Adrenal gland (tissue), 5 donors: ENCODE data around the gene GALNT10.

ENCODE experiments used
- POLR2A ChIP-seq, 2 donors: fragments of 450-650 bp; IDR thresholded peaks; one replicate each; pipeline ENCODE4 v1.6.1; 2017; ENCODE audit warnings: antibody characterized with exemption in 2 of 2, mild to moderate bottlenecking in 2 of 2, moderate library complexity in 1 of 2
- TF ChIP-seq, protein P1 (sequence below), 6 experiments: fragments of 450-650 bp in 4 of 6; fragments of 200-600 bp in 2 of 6; sonication (generic) in 1 of 6; IDR thresholded peaks; 1 replicate in 5 of 6; 2 replicates in 1 of 6; pipeline versions ENCODE4 v1.5.1 to v1.8.0; 2016 to 2021; ENCODE audit warnings: antibody characterized with exemption in 6 of 6, mild to moderate bottlenecking in 2 of 6, moderate library complexity in 1 of 6
- donor health status: DM: no; HTN: no; CAD: no.

DNA sequence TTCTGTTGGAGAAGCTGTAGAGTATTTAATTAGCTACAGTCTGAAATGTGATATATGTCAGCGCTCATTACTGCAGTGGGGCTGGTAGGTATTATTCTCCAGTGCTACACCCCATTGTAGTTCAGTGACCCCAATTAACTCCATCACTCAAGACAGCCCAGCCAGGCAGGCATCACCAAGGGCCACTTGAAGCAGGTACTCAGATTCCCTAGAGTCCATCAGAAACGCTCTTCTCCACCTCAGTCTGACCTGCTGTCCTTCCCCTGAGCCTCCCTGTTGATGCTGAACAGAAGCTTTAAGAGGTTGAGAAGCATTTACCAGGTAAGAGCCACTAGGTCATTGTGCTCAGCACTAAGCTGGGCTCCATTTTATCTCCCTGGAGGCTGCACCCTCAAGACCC lies 71.8 kb downstream of the GALNT10 start:
- TF ChIP-seq, protein P1, sequence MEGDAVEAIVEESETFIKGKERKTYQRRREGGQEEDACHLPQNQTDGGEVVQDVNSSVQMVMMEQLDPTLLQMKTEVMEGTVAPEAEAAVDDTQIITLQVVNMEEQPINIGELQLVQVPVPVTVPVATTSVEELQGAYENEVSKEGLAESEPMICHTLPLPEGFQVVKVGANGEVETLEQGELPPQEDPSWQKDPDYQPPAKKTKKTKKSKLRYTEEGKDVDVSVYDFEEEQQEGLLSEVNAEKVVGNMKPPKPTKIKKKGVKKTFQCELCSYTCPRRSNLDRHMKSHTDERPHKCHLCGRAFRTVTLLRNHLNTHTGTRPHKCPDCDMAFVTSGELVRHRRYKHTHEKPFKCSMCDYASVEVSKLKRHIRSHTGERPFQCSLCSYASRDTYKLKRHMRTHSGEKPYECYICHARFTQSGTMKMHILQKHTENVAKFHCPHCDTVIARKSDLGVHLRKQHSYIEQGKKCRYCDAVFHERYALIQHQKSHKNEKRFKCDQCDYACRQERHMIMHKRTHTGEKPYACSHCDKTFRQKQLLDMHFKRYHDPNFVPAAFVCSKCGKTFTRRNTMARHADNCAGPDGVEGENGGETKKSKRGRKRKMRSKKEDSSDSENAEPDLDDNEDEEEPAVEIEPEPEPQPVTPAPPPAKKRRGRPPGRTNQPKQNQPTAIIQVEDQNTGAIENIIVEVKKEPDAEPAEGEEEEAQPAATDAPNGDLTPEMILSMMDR (IDR thresholded peaks at IDR 0.05): no peak
- no peak for TF ChIP-seq POLR2A (IDR thresholded peaks at IDR 0.05)
